GM18873 (cell line): ENCODE data around the gene GALNT14.

Experiments
- ATAC-seq: cut with Tn5 transposase; IDR thresholded peaks from one replicate; pipeline ENCODE4 v1.9.1; 2021; ENCODE audit warnings: mild to moderate bottlenecking, moderate library complexity, moderate number of reproducible peaks; ENCODE audit not compliant: unreplicated experiment, low FRiP score

GALNT14 gene

GRCh38 chr2:31020713-31021112, 117.5 kb downstream of the GALNT14 start:
- ATAC-seq = no peak

- no peak for ATAC-seq
Measured at GRCh38 chr2:31018280-31018679, 120.0 kb downstream of the GALNT14 start.

GRCh38 chr2:31016648-31017047, 121.6 kb downstream of the GALNT14 start:
- ATAC-seq = no peak

GRCh38 chr2:31014516-31014915, 123.7 kb downstream of the GALNT14 start:
- ATAC-seq = no peak

- no peak for ATAC-seq
Measured at GRCh38 chr2:31013301-31013700, 124.9 kb downstream of the GALNT14 start.

- ATAC-seq = no peak
Measured at GRCh38 chr2:31012406-31012805, 125.8 kb downstream of the GALNT14 start.

- ATAC-seq = no peak
Measured at GRCh38 chr2:31011587-31011986, 126.7 kb downstream of the GALNT14 start.

- no peak for ATAC-seq
Measured at GRCh38 chr2:31008561-31009114, 129.6 kb downstream of the GALNT14 start.

- no peak for ATAC-seq
Measured at GRCh38 chr2:31004257-31004656, 134.0 kb downstream of the GALNT14 start.

- ATAC-seq = no peak
Measured at GRCh38 chr2:31003749-31004148, 134.5 kb downstream of the GALNT14 start.

- ATAC-seq = no peak
Measured at GRCh38 chr2:31002537-31003150, 135.6 kb downstream of the GALNT14 start.

GRCh38 chr2:31000970-31001369, 137.3 kb downstream of the GALNT14 start:
- ATAC-seq = no peak

GRCh38 chr2:30998672-30999071, 139.6 kb downstream of the GALNT14 start:
- no peak for ATAC-seq

GRCh38 chr2:30997979-30998378, 140.3 kb downstream of the GALNT14 start:
- no peak for ATAC-seq

GRCh38 chr2:30994227-30995056, 143.8 kb downstream of the GALNT14 start:
- no peak for ATAC-seq

- no peak for ATAC-seq
Measured at GRCh38 chr2:30992781-30993180, 145.5 kb downstream of the GALNT14 start.

- ATAC-seq = no peak
Measured at GRCh38 chr2:30990671-30991070, 147.6 kb downstream of the GALNT14 start.

GRCh38 chr2:30990176-30990575, 148.1 kb downstream of the GALNT14 start:
- no peak for ATAC-seq

GRCh38 chr2:30989746-30990145, 148.5 kb downstream of the GALNT14 start:
- no peak for ATAC-seq

- no peak for ATAC-seq
Measured at GRCh38 chr2:30987566-30987965, 150.7 kb downstream of the GALNT14 start.

- no peak for ATAC-seq
Measured at GRCh38 chr2:30986231-30986580, 152.0 kb downstream of the GALNT14 start.
